Measurements from ENCODE around the gene TEP1. TPM values are rescaled to one million over a fixed set of nuclear protein-coding genes. Genes with fewer than 3 reads are reported as not detected.

TEP1 gene
- total RNA-seq, 1 experiment from 2014 or later = 15.8 TPM

DNA sequence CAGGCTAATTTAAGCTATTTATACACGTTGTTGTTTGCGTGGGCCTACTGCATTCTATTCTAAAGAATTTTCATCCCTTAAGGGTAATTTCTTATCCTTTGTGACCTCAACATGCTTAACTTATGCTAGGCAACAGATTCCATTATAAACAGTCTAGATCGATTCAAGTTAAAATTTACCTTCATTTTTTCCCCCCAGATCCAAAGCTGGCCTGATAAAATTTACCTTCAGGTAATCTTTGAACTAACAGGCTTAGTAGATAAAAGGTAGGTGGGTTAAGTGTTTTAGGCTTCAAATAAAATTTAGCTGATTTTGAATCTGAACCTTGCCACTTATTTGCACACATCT lies 79.8 kb downstream of the TEP1 start:
- no peak overlapping the region for H2BK15ac ChIP-seq (ENCODE audit: low read depth, low read length)
- H3K4ac ChIP-seq (ENCODE audit: low read depth, low read length) = no peak overlapping the region
- TF ChIP-seq, protein P1, sequence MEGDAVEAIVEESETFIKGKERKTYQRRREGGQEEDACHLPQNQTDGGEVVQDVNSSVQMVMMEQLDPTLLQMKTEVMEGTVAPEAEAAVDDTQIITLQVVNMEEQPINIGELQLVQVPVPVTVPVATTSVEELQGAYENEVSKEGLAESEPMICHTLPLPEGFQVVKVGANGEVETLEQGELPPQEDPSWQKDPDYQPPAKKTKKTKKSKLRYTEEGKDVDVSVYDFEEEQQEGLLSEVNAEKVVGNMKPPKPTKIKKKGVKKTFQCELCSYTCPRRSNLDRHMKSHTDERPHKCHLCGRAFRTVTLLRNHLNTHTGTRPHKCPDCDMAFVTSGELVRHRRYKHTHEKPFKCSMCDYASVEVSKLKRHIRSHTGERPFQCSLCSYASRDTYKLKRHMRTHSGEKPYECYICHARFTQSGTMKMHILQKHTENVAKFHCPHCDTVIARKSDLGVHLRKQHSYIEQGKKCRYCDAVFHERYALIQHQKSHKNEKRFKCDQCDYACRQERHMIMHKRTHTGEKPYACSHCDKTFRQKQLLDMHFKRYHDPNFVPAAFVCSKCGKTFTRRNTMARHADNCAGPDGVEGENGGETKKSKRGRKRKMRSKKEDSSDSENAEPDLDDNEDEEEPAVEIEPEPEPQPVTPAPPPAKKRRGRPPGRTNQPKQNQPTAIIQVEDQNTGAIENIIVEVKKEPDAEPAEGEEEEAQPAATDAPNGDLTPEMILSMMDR (conservative IDR thresholded peaks at IDR 0.05) = no peak
- DNase-seq = no peak
- no peak overlapping the region for H3K18ac ChIP-seq (ENCODE audit: insufficient read length, low read depth, low read length)
- no CpG with 5 or more reads among the region's 3 CpGs for WGBS (ENCODE audit: extremely low coverage, insufficient read length, low lambda C conversion rate)
- no peak overlapping the region for H4K5ac ChIP-seq (ENCODE audit: insufficient read length, low read depth, low read length)
- peak overlapping the region; percentile 44 for H3K4me2 ChIP-seq (ENCODE audit: insufficient read depth, insufficient read length, low read length)
- H3K4me3 Mint-ChIP-seq = peak overlapping the region; percentile 95 to 99
- H3K9me3 ChIP-seq (ENCODE audit: control insufficient read depth, low read depth, low read length) = no peaks in the 10 kb centered on the region
- H3K9ac ChIP-seq (ENCODE audit: extremely low read depth, insufficient read length, low read length) = no peak overlapping the region
- no peaks in the 10 kb centered on the region for H3K79me1 ChIP-seq (ENCODE audit: insufficient read depth, low read depth, low read length, poor library complexity, severe bottlenecking)
- no peaks in the 10 kb centered on the region for H3K27me3 ChIP-seq (ENCODE audit: insufficient read depth, low read length)
- peaks cover 6% of the 10 kb centered on the region for H3K23me2 ChIP-seq (ENCODE audit: insufficient read length, low read depth, low read length, poor library complexity, severe bottlenecking)
- peak overlapping the region; percentile 57 to 100 (median 99); a peak in 6 of 7 replicates for H3K27ac Mint-ChIP-seq
- no peaks in the 10 kb centered on the region for H4K20me1 ChIP-seq (ENCODE audit: control insufficient read depth, insufficient read depth, insufficient read length)
- H4K8ac ChIP-seq (replicated peaks; ENCODE audit: insufficient read length, low read depth, low read length) = no peak overlapping the region
- no peaks in the 10 kb centered on the region for H3K27me3 Mint-ChIP-seq (ENCODE audit: low read depth)
- no peak overlapping the region for H3K23ac ChIP-seq (ENCODE audit: insufficient read length, low read depth, low read length)
- peaks cover 0 to 3% of the 10 kb centered on the region in 2 experiments; a peak in 1 of 5 replicates for H3K9me3 Mint-ChIP-seq
- no peak overlapping the region for H2BK120ac ChIP-seq (ENCODE audit: low read depth, low read length, poor library complexity, severe bottlenecking)
- H3K27ac ChIP-seq (ENCODE audit: insufficient read length, low read depth, low read length) = no peak overlapping the region
- no peak overlapping the region for H3T11ph ChIP-seq (ENCODE audit: low read length)
- no peak overlapping the region for H2BK20ac ChIP-seq (ENCODE audit: low read depth, low read length, poor library complexity, severe bottlenecking)
- H3K14ac ChIP-seq (ENCODE audit: insufficient read depth, low read length) = no peak overlapping the region
- H3K56ac ChIP-seq (ENCODE audit: insufficient read length, low read depth, low read length) = no peak overlapping the region
- no peak overlapping the region for H2AFZ ChIP-seq (ENCODE audit: low read length)
- peaks cover 26 to 29% of the 10 kb centered on the region in 2 experiments for H3K4me1 Mint-ChIP-seq
- H4K91ac ChIP-seq (ENCODE audit: insufficient read length, low read depth, low read length) = no peak overlapping the region
- no peak overlapping the region for H2AK5ac ChIP-seq (ENCODE audit: insufficient read length, low read length)
- peaks cover 16 to 36% (median 26%) of the 10 kb centered on the region in 3 experiments; a peak in 6 of 7 replicates for H3K36me3 Mint-ChIP-seq (ENCODE audit: insufficient read depth in 1 of 3, low read depth in 3 of 3)
- H2BK12ac ChIP-seq (ENCODE audit: insufficient read length, low read depth, low read length) = no peak overlapping the region
- H3K4me1 ChIP-seq (ENCODE audit: insufficient read depth, low read length) = peaks cover 6% of the 10 kb centered on the region
- no peak overlapping the region for H2BK5ac ChIP-seq (ENCODE audit: insufficient read length, low read length)
- peaks cover 35% of the 10 kb centered on the region for H3K79me2 ChIP-seq (ENCODE audit: insufficient read depth, low read length)
